SK-N-SH (cell line): ENCODE measurements around the gene PRRC2A. TPM values are rescaled to one million over a fixed set of nuclear protein-coding genes. Genes with fewer than 3 reads are reported as not detected.

Experiments
- CTCF ChIA-PET: fragments of 300-600, 350-600 bp; formaldehyde crosslinking; extraction: SDS; loops from one replicate; lab custom pipeline; 2021; lab: Yijun Ruan, JAX
- POLR2A ChIA-PET: fragments of 350-600 bp; sonication (Branson Sonifier 250); formaldehyde crosslinking; extraction: SDS; loops from one replicate; lab custom pipeline; 2020; ENCODE audit warnings: antibody characterized with exemption, inconsistent platforms; lab: Yijun Ruan, JAX
- DNase-seq: peaks from one replicate; pipeline ENCODE4 v3.0.0; 2012
- H2AFZ ChIP-seq: fragments of 200-600 bp; sonication (generic); 2 replicates; pipeline ENCODE4 v1.8.1; 2016; ENCODE audit warnings: antibody characterized with exemption, mild to moderate bottlenecking, low read depth
- H3F3A ChIP-seq: fragments of 200-600 bp; sonication (generic); replicated peaks from 2 replicates; pipeline ENCODE3; 2016; ENCODE audit warnings: antibody characterized with exemption, mild to moderate bottlenecking; ENCODE audit not compliant: insufficient read depth
- H3K27ac ChIP-seq, 2 experiments: fragments of 200-500 bp in 1 of 2; fragments of 200-600 bp in 1 of 2; sonication (Bioruptor generic) in 1 of 2; sonication (generic), shearing (Covaris generic) in 1 of 2; 2 replicates each; pipeline versions ENCODE4 v1.5.1 to v1.6.1; 2014 to 2016; ENCODE audit warnings: low read depth in 2 of 2, inconsistent platforms in 1 of 2, low read length in 1 of 2, mild to moderate bottlenecking in 1 of 2, mixed read lengths in 1 of 2
- H3K27me3 ChIP-seq: fragments of 200-600 bp; sonication (generic), shearing (Covaris generic); 2 replicates; pipeline ENCODE4 v1.6.1; 2016; ENCODE audit warnings: mixed run types; ENCODE audit not compliant: insufficient read depth
- H3K36me3 ChIP-seq, 2 experiments: fragments of 200-500 bp in 1 of 2; fragments of 200-600 bp in 1 of 2; sonication (Bioruptor generic) in 1 of 2; sonication (generic) in 1 of 2; replicated peaks in 1 of 2; 2 replicates each; pipeline versions ENCODE3 to v1.5.1; 2014 to 2016; ENCODE audit warnings: low read length in 1 of 2, mild to moderate bottlenecking in 1 of 2; ENCODE audit not compliant: insufficient read depth in 2 of 2, control insufficient read depth in 1 of 2
- H3K4me1 ChIP-seq, 2 experiments: fragments of 200-500 bp in 1 of 2; fragments of 200-600 bp in 1 of 2; sonication (Bioruptor generic) in 1 of 2; sonication (generic), shearing (Covaris generic) in 1 of 2; 2 replicates each; pipeline versions ENCODE4 v1.5.1 to v1.6.1; 2014 to 2016; ENCODE audit warnings: low read depth in 1 of 2, low read length in 1 of 2, mixed run types in 1 of 2; ENCODE audit not compliant: insufficient read depth in 2 of 2, control insufficient read depth in 1 of 2
- H3K4me2 ChIP-seq: fragments of 200-600 bp; sonication (generic), shearing (Covaris generic); 2 replicates; pipeline ENCODE4 v1.6.1; 2017; ENCODE audit warnings: mixed run types
- H3K4me3 ChIP-seq, 2 experiments: fragments of 200-500 bp in 1 of 2; fragments of 200-600 bp in 1 of 2; sonication (Bioruptor generic) in 1 of 2; sonication (generic), shearing (Covaris generic) in 1 of 2; 2 replicates each; pipeline versions ENCODE4 v1.5.1 to v1.8.1; 2014 to 2016; ENCODE audit warnings: low read depth in 2 of 2, inconsistent platforms in 1 of 2, low read length in 1 of 2, mild to moderate bottlenecking in 1 of 2, mixed read lengths in 1 of 2, moderate library complexity in 1 of 2
- H3K79me2 ChIP-seq: fragments of 200-600 bp; sonication (generic); 2 replicates; pipeline ENCODE4 v1.8.1; 2017; ENCODE audit warnings: mild to moderate bottlenecking; ENCODE audit not compliant: insufficient read depth
- H3K9ac ChIP-seq: fragments of 200-600 bp; sonication (generic); 2 replicates; pipeline ENCODE4 v1.6.1; 2017; ENCODE audit warnings: mixed run types
- H3K9me2 ChIP-seq: fragments of 200-600 bp; sonication (generic); 2 replicates; pipeline ENCODE4 v1.6.1; 2017; ENCODE audit warnings: mixed run types
- H3K9me3 ChIP-seq: fragments of 200-600 bp; sonication (generic); 2 replicates; pipeline ENCODE4 v1.6.1; 2017; ENCODE audit warnings: mixed run types, mild to moderate bottlenecking, moderate library complexity
- H4K20me1 ChIP-seq: fragments of 200-600 bp; sonication (generic); 2 replicates; pipeline ENCODE4 v1.6.1; 2017; ENCODE audit warnings: mild to moderate bottlenecking, mixed run types; ENCODE audit not compliant: insufficient read depth
- CTCF ChIP-seq: fragments of 200-600 bp; sonication (generic); IDR thresholded peaks from 2 replicates; pipeline ENCODE4 v1.6.1; 2017; ENCODE audit warnings: antibody characterized with exemption, mild to moderate bottlenecking, moderate library complexity
- EP300 ChIP-seq, 2 experiments: IDR thresholded peaks; 2 replicates each; pipeline versions ENCODE4 v1.4.0 to v1.6.1; 2012; ENCODE audit warnings: borderline replicate concordance in 1 of 2, low read depth in 1 of 2, low read length in 1 of 2
- GATA2 ChIP-seq: sonication (generic); formaldehyde crosslinking; IDR thresholded peaks from 2 replicates; pipeline ENCODE4 v1.5.0; 2020; ENCODE audit warnings: mild to moderate bottlenecking, missing genetic modification reagents
- IRF3 ChIP-seq: fragments of 150-350 bp; IDR thresholded peaks from 2 replicates; pipeline ENCODE4 v1.6.1; 2016; ENCODE audit warnings: mild to moderate bottlenecking, low read depth, low read length
- JUND ChIP-seq: IDR thresholded peaks from 2 replicates; pipeline ENCODE4 v1.4.0; 2012
- MAX ChIP-seq: IDR thresholded peaks from 2 replicates; pipeline ENCODE4 v1.4.0; 2012; ENCODE audit warnings: low read depth
- PBX3 ChIP-seq: IDR thresholded peaks from 2 replicates; pipeline ENCODE4; 2012
- RAD21 ChIP-seq: IDR thresholded peaks from 2 replicates; pipeline ENCODE4 v1.6.1; 2012; ENCODE audit warnings: mild to moderate bottlenecking, low read length
- SIN3A ChIP-seq: IDR thresholded peaks from 2 replicates; pipeline ENCODE4 v1.6.1; 2012; ENCODE audit warnings: low read depth, mild to moderate bottlenecking, low read length, moderate library complexity, borderline replicate concordance
- WGBS: methylation state at CpG from one replicate; pipeline ENCODE4 v1.1.6; 2017; ENCODE audit warnings: low lambda C conversion rate; 5-methylcytosine and 5-hydroxymethylcytosine counted together
- polyA plus RNA-seq, 3 experiments: library from polyadenylated mRNA; depleted of rRNA; stranded (reverse); fragments of >200 nt; gene quantifications; 2 replicates each; pipeline ENCODE4 v1.2.3, GENCODE V29; 2012

PRRC2A gene
- polyA plus RNA-seq, 1 of the 3 experiments (the other 2 are of a cell fraction): 76.1 TPM

GRCh38 chr6:31624070-31624469, 3.6 kb downstream of the PRRC2A start:
- POLR2A ChIA-PET: no interaction called here
- Histone ChIP-seq H4K20me1 (peaks cover 28% of the 10 kb centered on the region), H3K4me2 (no peak overlapping the region), H3K79me2 (peaks cover 68% of the 10 kb centered on the region), H3K27me3 (no peaks in the 10 kb centered on the region), H3K9me3 (no peaks in the 10 kb centered on the region), H3K27ac (no peak overlapping the region), H3K36me3 (peaks cover 65 to 75% of the 10 kb centered on the region in 2 experiments), H3K4me3 (no peak overlapping the region), H3K9me2 (no peaks in the 10 kb centered on the region), H3K4me1 (peaks cover 10 to 11% of the 10 kb centered on the region in 2 experiments), H2AFZ (no peak overlapping the region), H3F3A (peaks cover 10% of the 10 kb centered on the region), H3K9ac (no peak overlapping the region)
- TF ChIP-seq RAD21: no peak
- TF ChIP-seq PBX3: no peak
- no peak for TF ChIP-seq SIN3A
- TF ChIP-seq GATA2 (CRISPR knock-in tag): no peak
- no peak for TF ChIP-seq JUND
- no peak for TF ChIP-seq EP300 (IDR thresholded peaks at IDR 0.05; ENCODE audit: borderline replicate concordance in 1 of 2, low read depth in 1 of 2, low read length in 1 of 2)
- TF ChIP-seq CTCF: no peak
- no peak for TF ChIP-seq IRF3
- peak; percentile 6 for DNase-seq
- WGBS: 96% methylated on average over 10 of the region's 10 CpGs
- CTCF ChIA-PET: no interaction called here

- Histone ChIP-seq H3F3A (no peaks in the 10 kb centered on the region), H3K4me2 (no peak overlapping the region), H3K36me3 (peaks cover 93 to 95% of the 10 kb centered on the region in 2 experiments), H3K4me3 (no peak overlapping the region), H3K27me3 (no peaks in the 10 kb centered on the region), H3K27ac (no peak overlapping the region), H3K79me2 (peaks cover 70% of the 10 kb centered on the region), H4K20me1 (peaks cover 33% of the 10 kb centered on the region), H2AFZ (no peak overlapping the region), H3K9me3 (no peaks in the 10 kb centered on the region), H3K9me2 (no peaks in the 10 kb centered on the region), H3K4me1 (peaks cover 9 to 11% of the 10 kb centered on the region in 2 experiments), H3K9ac (no peak overlapping the region)
- ChIA-PET POLR2A (interaction anchor here (0.7 to 1.3 kb wide), 3 partner anchors 9 to 15 kb away, joined by 3 to 6 read pairs (median 3); no protein-coding TSS in a partner anchor), CTCF (interaction anchor here (0.9 to 1.6 kb wide), 3 partner anchors 28 to 81 kb away, joined by 3 to 5 read pairs (median 5); partner anchors contain the start of gene ATP6V1G2)
- peak; percentile 14 for DNase-seq
- 95% methylated on average over 9 of the region's 10 CpGs for WGBS
- TF ChIP-seq MAX: no peak
Measured at GRCh38 chr6:31626952-31627351, 6.4 kb downstream of the PRRC2A start.
